SK-N-MC (cell line): ENCODE measurements around the gene SAMD14.

Experiments used
- EZH2 ChIP-seq: fragments of 200-600 bp; sonication (generic); IDR thresholded peaks from one replicate; pipeline ENCODE4 v1.6.1; 2017; ENCODE audit warnings: antibody characterized with exemption
- POLR2AphosphoS5 ChIP-seq: IDR thresholded peaks from 2 replicates; pipeline ENCODE4 v1.6.1; 2012; ENCODE audit warnings: mild to moderate bottlenecking, low read depth, low read length, borderline replicate concordance

GRCh38 chr17:50165867-50166517 lies 36.0 kb upstream of the SAMD14 start, which contains the start of gene SGCA:
- no peak for TF ChIP-seq POLR2AphosphoS5
- TF ChIP-seq EZH2 = no peak
